Tibial nerve (tissue), 3 donors: ENCODE measurements around the gene MPZL1.

Experiments used
- EP300 ChIP-seq, 2 donors: sonication (generic); formaldehyde crosslinking; IDR thresholded peaks; one replicate each; pipeline ENCODE4 v1.6.1; 2017; ENCODE audit warnings: antibody characterized with exemption in 2 of 2, mild to moderate bottlenecking in 1 of 2
- POLR2A ChIP-seq, 2 donors: fragments of 450-650 bp; IDR thresholded peaks; one replicate each; pipeline ENCODE4 v1.6.1; 2017; ENCODE audit warnings: antibody characterized with exemption in 2 of 2, mild to moderate bottlenecking in 2 of 2, moderate library complexity in 2 of 2

DNA sequence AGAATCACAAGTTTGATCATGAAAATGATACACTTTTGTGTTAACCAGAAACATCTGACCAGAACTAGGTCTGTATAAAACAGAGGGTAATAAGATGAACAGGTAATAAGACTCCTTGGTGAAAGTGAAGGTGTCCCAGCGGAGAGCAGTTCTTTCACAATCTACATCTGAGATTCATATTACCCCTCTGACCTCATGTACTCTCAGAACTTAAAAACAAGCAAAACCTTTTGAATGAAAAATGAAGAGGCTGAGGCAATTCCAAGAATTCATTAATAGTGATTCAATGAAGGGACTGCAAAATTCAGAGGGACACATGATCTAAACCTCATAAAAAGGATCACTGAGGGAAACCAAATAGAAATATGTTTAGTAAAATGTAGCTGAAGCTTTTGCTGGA is 10.9 kb upstream of the MPZL1 start:
- TF ChIP-seq POLR2A (IDR thresholded peaks at IDR 0.05) (no peak), EP300 (IDR thresholded peaks at IDR 0.05) (no peak)
